Epithelial cell of proximal tubule (primary cell): ENCODE data around the gene E2F6. TPM values are rescaled to one million over a fixed set of nuclear protein-coding genes. Genes with fewer than 3 reads are reported as not detected.

Experiments used
- DNase-seq: peaks from one replicate; pipeline ENCODE4 v3.0.0-alpha.2; 2011; ENCODE audit warnings: low read depth
- H3K4me3 ChIP-seq: 2 replicates; pipeline ENCODE4 v1.5.1; 2011; ENCODE audit warnings: low read depth, mild to moderate bottlenecking, low read length
- CTCF ChIP-seq: conservative IDR thresholded peaks from 2 replicates; pipeline ENCODE4 v1.5.1; 2012; ENCODE audit warnings: low read depth, mild to moderate bottlenecking, low read length
- total RNA-seq: library from RNA; depleted of rRNA; stranded (reverse); fragments of >200 nt; gene quantifications from 2 replicates; pipeline ENCODE4 v1.2.3, GENCODE V29; 2015

Gene E2F6
- total RNA-seq, 1 donor from 2014 or later: 11.0 TPM

GRCh38 chr2:11478899-11479605 lies 13.1 kb upstream of the E2F6 start:
- no peak for DNase-seq
- H3K4me3 ChIP-seq: no peak overlapping the region
- TF ChIP-seq CTCF: no peak

GRCh38 chr2:11477994-11478393 lies 12.0 kb upstream of the E2F6 start:
- H3K4me3 ChIP-seq: no peak overlapping the region
- peak; percentile 90 for TF ChIP-seq CTCF
- DNase-seq: no peak

GRCh38 chr2:11473659-11474433 lies 7.9 kb upstream of the E2F6 start:
- H3K4me3 ChIP-seq: no peak overlapping the region
- no peak for TF ChIP-seq CTCF
- no peak for DNase-seq

GRCh38 chr2:11467749-11468148 lies 1.8 kb upstream of the E2F6 start:
- DNase-seq: no peak
- no peak for TF ChIP-seq CTCF
- H3K4me3 ChIP-seq: no peak overlapping the region

- TF ChIP-seq CTCF: no peak
- DNase-seq: no peak
- no peak overlapping the region for H3K4me3 ChIP-seq
Observed at GRCh38 chr2:11467129-11467649, 1.2 kb upstream of the E2F6 start.

- no peak for DNase-seq
- peak overlapping the region; percentile 70 for H3K4me3 ChIP-seq
- no peak for TF ChIP-seq CTCF
Observed at GRCh38 chr2:11466307-11467128, 557 bp upstream of the E2F6 start.
